Epithelial cell of proximal tubule (primary cell): ENCODE data around the gene PRPF38B. TPM values are rescaled to one million over a fixed set of nuclear protein-coding genes. Genes with fewer than 3 reads are reported as not detected.
"Not testable (repeated sequence)": the region's sequence is repeated elsewhere in the genome, so short reads cannot be mapped to it uniquely, and the experiment has no call there.

ENCODE experiments used
- DNase-seq: peaks from one replicate; pipeline ENCODE4 v3.0.0-alpha.2; 2011; ENCODE audit warnings: low read depth
- H3K4me3 ChIP-seq: 2 replicates; pipeline ENCODE4 v1.5.1; 2011; ENCODE audit warnings: low read depth, mild to moderate bottlenecking, low read length
- CTCF ChIP-seq: conservative IDR thresholded peaks from 2 replicates; pipeline ENCODE4 v1.5.1; 2012; ENCODE audit warnings: low read depth, mild to moderate bottlenecking, low read length
- total RNA-seq: library from RNA; depleted of rRNA; stranded (reverse); fragments of >200 nt; gene quantifications from 2 replicates; pipeline ENCODE4 v1.2.3, GENCODE V29; 2015

PRPF38B gene
- total RNA-seq, 1 donor from 2014 or later = 11.2 TPM

GRCh38 chr1:108665067-108665466 lies 27.0 kb upstream of the PRPF38B start:
- DNase-seq = no peak
- no peak for TF ChIP-seq CTCF
- no peak overlapping the region for H3K4me3 ChIP-seq

- H3K4me3 ChIP-seq = no peak overlapping the region
- no peak for TF ChIP-seq CTCF
- DNase-seq = no peak
Measured at GRCh38 chr1:108665771-108666170, 26.3 kb upstream of the PRPF38B start.

- not testable (repeated sequence) for DNase-seq, H3K4me3 ChIP-seq
Measured at GRCh38 chr1:108667422-108667821, 24.7 kb upstream of the PRPF38B start.

- DNase-seq = no peak
- TF ChIP-seq CTCF = no peak
- H3K4me3 ChIP-seq = no peak overlapping the region
Measured at GRCh38 chr1:108668777-108669176, 23.3 kb upstream of the PRPF38B start.

GRCh38 chr1:108669679-108670078 lies 22.4 kb upstream of the PRPF38B start:
- TF ChIP-seq CTCF = no peak
- DNase-seq = no peak
- no peak overlapping the region for H3K4me3 ChIP-seq

- TF ChIP-seq CTCF = no peak
- H3K4me3 ChIP-seq = no peak overlapping the region
- no peak for DNase-seq
Measured at GRCh38 chr1:108670131-108670773, 21.9 kb upstream of the PRPF38B start.

GRCh38 chr1:108671143-108671542 lies 21.0 kb upstream of the PRPF38B start:
- no peak overlapping the region for H3K4me3 ChIP-seq
- TF ChIP-seq CTCF = no peak
- DNase-seq = no peak

GRCh38 chr1:108678706-108679105 lies 13.4 kb upstream of the PRPF38B start:
- no peak for TF ChIP-seq CTCF
- H3K4me3 ChIP-seq = no peak overlapping the region
- DNase-seq = no peak
